GM21390 (cell line): ENCODE measurements around the gene UBE2QL1.
A peak's percentile ranks its signal among the peaks of the same experiment; 100 is the strongest.
"Not testable (repeated sequence)": the region's sequence is repeated elsewhere in the genome, so short reads cannot be mapped to it uniquely, and the experiment has no call there.

Source experiments
- ATAC-seq: cut with Tn5 transposase; IDR thresholded peaks from one replicate; pipeline ENCODE4 v1.9.1; 2021; ENCODE audit not compliant: unreplicated experiment

UBE2QL1 gene

GRCh38 chr5:6495433-6496206, 47.0 kb downstream of the UBE2QL1 start:
- no peak for ATAC-seq

- ATAC-seq = peak; percentile 96
Measured at GRCh38 chr5:6496207-6496584, 47.5 kb downstream of the UBE2QL1 start.

GRCh38 chr5:6496636-6497035, 48.0 kb downstream of the UBE2QL1 start:
- no peak for ATAC-seq

GRCh38 chr5:6497262-6497661, 48.6 kb downstream of the UBE2QL1 start:
- ATAC-seq = no peak

GRCh38 chr5:6498968-6499367, 50.3 kb downstream of the UBE2QL1 start:
- ATAC-seq = no peak

GRCh38 chr5:6501701-6502100, 53.0 kb downstream of the UBE2QL1 start:
- no peak for ATAC-seq

- no peak for ATAC-seq
Measured at GRCh38 chr5:6502421-6502820, 53.8 kb downstream of the UBE2QL1 start.

GRCh38 chr5:6503342-6503741, 54.7 kb downstream of the UBE2QL1 start:
- no peak for ATAC-seq

- no peak for ATAC-seq
Measured at GRCh38 chr5:6504677-6505415, 56.2 kb downstream of the UBE2QL1 start.

GRCh38 chr5:6505416-6505755, 56.7 kb downstream of the UBE2QL1 start:
- no peak for ATAC-seq

GRCh38 chr5:6505783-6506557, 57.3 kb downstream of the UBE2QL1 start:
- ATAC-seq = no peak

- no peak for ATAC-seq
Measured at GRCh38 chr5:6506611-6507010, 58.0 kb downstream of the UBE2QL1 start.

GRCh38 chr5:6508931-6509330, 60.3 kb downstream of the UBE2QL1 start:
- no peak for ATAC-seq

- no peak for ATAC-seq
Measured at GRCh38 chr5:6510132-6510531, 61.5 kb downstream of the UBE2QL1 start.

GRCh38 chr5:6510973-6511372, 62.3 kb downstream of the UBE2QL1 start:
- no peak for ATAC-seq

GRCh38 chr5:6515812-6516211, 67.2 kb downstream of the UBE2QL1 start:
- ATAC-seq = not testable (repeated sequence)

- ATAC-seq = no peak
Measured at GRCh38 chr5:6516823-6517222, 68.2 kb downstream of the UBE2QL1 start.

- ATAC-seq = no peak
Measured at GRCh38 chr5:6517510-6517909, 68.9 kb downstream of the UBE2QL1 start.

- no peak for ATAC-seq
Measured at GRCh38 chr5:6518298-6519057, 69.8 kb downstream of the UBE2QL1 start.

- no peak for ATAC-seq
Measured at GRCh38 chr5:6520201-6520600, 71.5 kb downstream of the UBE2QL1 start.

GRCh38 chr5:6522331-6522730, 73.7 kb downstream of the UBE2QL1 start:
- no peak for ATAC-seq
